Right kidney (tissue), 1 donor: ENCODE measurements around the gene BTRC.
"Not testable (repeated sequence)": the region's sequence is repeated elsewhere in the genome, so short reads cannot be mapped to it uniquely, and the experiment has no call there.

ENCODE experiments used
- DNase-seq: peaks from one replicate; pipeline ENCODE4 v3.0.0-alpha.2; 2016

The BTRC gene

GRCh38 chr10:101337836-101338235 lies 16.1 kb upstream of the BTRC start:
- no peak for DNase-seq

- no peak for DNase-seq
Observed at GRCh38 chr10:101341438-101341837, 12.5 kb upstream of the BTRC start.

DNA sequence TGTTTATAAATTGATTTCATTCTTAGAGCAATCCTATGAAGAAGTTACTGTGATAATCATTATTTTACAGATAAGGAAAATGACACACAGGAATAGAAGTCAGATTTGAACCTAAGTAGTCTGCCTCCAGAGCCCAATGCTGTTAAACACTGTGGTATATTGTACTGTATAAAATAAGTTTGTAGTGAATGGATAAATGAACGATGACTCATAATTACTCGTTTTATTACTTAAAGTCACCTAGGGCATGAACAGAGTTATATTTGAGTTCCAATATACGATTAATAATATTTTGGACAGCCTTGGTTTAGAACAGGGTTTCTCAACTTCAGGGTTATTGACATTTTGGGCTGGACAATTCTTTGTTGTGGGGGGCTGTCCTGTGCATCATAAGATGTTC lies 7.8 kb upstream of the BTRC start:
- DNase-seq = no peak

DNA sequence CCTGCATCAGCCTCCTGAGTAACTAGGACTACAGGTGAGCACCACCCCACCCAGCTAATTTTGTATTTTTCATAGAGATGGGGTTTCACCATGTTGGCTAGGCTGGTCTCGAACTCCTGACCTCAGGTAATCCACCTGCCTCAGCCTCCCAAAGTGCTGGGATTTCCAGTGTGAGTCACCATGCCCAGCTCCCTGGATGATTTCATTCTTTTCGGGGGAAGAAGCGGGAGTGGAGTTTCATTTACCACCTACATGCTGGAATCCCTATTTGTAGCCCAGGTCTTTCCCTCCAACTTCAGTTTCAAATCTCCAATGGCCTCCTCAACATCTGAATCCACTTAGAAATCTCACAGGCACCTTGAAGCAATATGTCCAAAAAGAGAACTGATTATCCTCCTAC lies 2.9 kb upstream of the BTRC start:
- no peak for DNase-seq

- no peak for DNase-seq
Observed at GRCh38 chr10:101351477-101351876, 2.5 kb upstream of the BTRC start.

- not testable (repeated sequence) for DNase-seq
Observed at GRCh38 chr10:101352857-101353256, 1.1 kb upstream of the BTRC start.

DNA sequence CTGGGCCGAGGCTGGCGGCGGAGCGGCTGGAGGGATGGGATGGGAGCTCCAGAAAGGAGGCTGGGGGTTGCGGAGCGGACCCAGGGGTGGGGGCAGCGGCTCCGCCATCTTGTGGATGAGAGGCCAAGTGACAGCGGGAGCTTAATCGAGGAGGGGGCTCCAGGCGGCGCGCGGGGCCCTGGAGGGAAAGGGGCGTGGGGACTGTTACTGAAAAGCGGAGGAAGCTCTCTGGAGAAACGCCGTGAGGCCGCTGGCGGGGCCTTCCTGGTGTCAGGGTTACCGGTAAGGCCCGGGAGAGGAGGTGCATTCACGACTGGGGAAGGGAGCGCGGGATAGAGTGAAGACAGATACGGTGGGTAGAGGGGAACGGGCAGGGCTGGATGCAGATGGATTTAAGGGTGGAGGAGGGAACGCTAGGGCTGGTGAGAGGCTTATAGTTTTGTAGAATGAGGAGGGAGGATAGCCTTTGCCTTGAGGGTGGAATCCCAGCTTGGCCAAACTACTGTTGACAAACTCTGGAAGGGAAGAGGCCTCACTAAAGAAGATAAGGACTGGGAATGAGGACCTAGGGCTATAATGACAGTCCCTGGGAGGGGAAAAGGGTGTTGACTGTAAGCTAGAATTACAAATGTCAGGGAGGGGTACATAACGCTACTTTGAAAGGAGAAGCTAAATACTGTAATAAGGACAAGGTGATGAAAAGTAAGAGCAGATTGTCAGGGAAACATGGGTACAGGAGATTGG lies 535 bp downstream of the BTRC start:
- DNase-seq = no peak

DNA sequence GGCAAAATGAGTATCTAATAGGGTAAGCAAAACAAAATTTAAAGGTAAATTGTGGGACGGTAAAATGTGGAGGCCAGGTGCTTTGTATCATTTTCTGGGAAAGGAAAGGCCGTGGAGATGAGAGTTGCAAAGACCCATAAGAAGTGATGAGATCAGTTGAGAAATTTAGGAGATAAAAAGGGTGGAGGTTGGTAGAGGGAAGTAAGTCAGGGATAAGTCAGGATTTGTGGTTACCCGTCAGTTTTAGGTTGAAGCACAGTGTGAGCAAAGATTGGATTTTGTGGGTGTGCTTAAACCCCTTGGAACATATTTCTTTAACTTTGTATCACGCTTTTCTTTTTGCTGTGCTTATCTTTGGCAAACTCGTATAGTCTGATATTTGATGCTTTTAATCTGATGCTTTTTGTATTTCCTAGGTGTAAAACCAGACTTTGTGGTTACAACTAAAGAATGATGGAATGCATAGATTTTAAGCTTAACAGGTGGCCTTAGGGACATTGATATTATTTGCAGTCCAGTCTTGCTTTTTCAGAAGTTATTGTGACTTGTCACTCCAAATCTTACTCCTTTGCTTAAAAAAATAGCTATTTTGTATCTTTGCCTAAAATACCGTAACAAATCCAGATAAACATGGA lies 1.2 kb downstream of the BTRC start:
- no peak for DNase-seq

DNA sequence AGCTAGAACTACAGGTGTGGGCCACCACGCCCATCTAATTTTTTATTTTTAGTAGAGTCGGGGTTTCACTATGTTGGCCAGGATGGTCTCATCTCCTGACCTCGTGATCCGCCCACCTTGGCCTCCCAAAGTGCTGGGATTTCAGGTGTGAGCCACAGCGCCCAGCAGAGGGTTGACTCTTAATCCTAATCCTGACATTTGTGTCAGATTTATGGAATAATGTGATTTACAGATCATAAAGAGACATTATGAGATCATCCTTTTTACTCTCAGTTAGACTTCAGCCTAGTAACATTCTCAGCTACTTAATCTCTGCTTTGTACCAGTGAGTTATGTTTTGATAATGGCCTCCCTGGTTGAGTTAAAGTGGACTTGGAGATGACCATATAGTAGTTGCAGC lies 2.2 kb downstream of the BTRC start:
- no peak for DNase-seq

DNA sequence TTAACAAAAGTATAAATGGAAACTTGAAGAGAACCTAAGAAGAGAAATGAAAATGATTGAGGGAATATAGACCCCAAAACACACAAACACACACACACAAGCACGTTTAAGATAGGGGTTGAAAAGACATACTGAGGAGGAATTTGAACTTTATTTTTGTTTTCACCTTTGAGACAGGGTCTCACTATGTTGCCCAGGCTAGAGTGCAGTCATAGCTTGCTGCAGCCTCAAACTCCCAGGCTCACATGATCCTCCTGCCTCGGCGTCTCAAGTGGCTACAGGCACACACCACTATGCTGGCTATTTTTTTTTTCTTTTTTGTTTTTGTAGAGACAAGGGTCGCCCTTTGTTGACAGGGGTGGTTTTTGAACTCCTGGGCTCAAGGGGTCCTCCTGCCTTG lies 4.0 kb downstream of the BTRC start:
- no peak for DNase-seq

- DNase-seq = no peak
Observed at GRCh38 chr10:101358706-101359300, 4.8 kb downstream of the BTRC start.

GRCh38 chr10:101360090-101360489 lies 6.1 kb downstream of the BTRC start:
- DNase-seq = not testable (repeated sequence)

- not testable (repeated sequence) for DNase-seq
Observed at GRCh38 chr10:101360841-101361240, 6.9 kb downstream of the BTRC start.

GRCh38 chr10:101363850-101364400 lies 10.0 kb downstream of the BTRC start:
- no peak for DNase-seq

GRCh38 chr10:101364721-101365120 lies 10.8 kb downstream of the BTRC start:
- no peak for DNase-seq

- no peak for DNase-seq
Observed at GRCh38 chr10:101367569-101368453, 13.8 kb downstream of the BTRC start.

GRCh38 chr10:101373063-101373462 lies 19.1 kb downstream of the BTRC start:
- no peak for DNase-seq

- DNase-seq = not testable (repeated sequence)
Observed at GRCh38 chr10:101373993-101374392, 20.0 kb downstream of the BTRC start.

DNA sequence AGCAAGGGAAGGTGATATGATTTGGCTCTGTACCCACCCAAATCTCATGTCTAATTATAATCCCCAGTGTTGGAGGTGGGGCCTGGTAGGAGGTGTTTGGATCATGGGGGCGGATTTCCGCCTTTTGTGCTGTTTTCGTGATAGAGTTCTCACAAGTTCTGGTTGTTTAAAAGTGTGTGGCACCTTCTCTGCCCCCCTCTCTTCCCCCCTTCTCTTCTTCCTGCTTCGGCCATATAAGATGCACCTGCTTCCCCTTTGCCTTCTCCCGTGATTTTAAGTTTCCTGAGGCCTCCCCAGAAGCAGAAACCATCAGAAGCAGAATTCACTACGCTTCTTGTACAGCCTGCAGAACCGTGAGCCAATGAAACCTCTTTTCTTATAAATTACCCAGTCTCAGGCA lies 21.1 kb downstream of the BTRC start:
- no peak for DNase-seq

- DNase-seq = no peak
Observed at GRCh38 chr10:101379663-101380352, 25.8 kb downstream of the BTRC start.

- DNase-seq = no peak
Observed at GRCh38 chr10:101380353-101381017, 26.5 kb downstream of the BTRC start.
